Skeletal muscle tissue (tissue), 4 donors: ENCODE data around the gene SAMD13. TPM values are rescaled to one million over a fixed set of nuclear protein-coding genes. Genes with fewer than 3 reads are reported as not detected.

Experiments
- H3K27ac ChIP-seq: one replicate; pipeline ENCODE4 v1.7.0; 2013; ENCODE audit warnings: mild to moderate bottlenecking, low read depth, low read length, inconsistent platforms
- H3K27me3 ChIP-seq, 3 donors: one replicate each; pipeline ENCODE4 v1.7.0; 2013; ENCODE audit warnings: low read length in 3 of 3; ENCODE audit not compliant: control insufficient read depth in 3 of 3, insufficient read depth in 3 of 3
- H3K36me3 ChIP-seq, 3 donors: one replicate each; pipeline ENCODE4 v1.7.0; 2013; ENCODE audit warnings: low read length in 3 of 3; ENCODE audit not compliant: control insufficient read depth in 3 of 3, insufficient read depth in 3 of 3
- H3K4me1 ChIP-seq, 3 donors: one replicate each; pipeline ENCODE4 v1.7.0; 2013; ENCODE audit warnings: low read length in 3 of 3, mild to moderate bottlenecking in 3 of 3; ENCODE audit not compliant: control insufficient read depth in 3 of 3, insufficient read depth in 3 of 3
- H3K4me3 ChIP-seq, 3 donors: one replicate each; pipeline ENCODE4 v1.7.0; 2013; ENCODE audit warnings: low read length in 3 of 3
- H3K9ac ChIP-seq, 3 donors: one replicate each; pipeline ENCODE4 v1.7.0; 2013; ENCODE audit warnings: low read length in 3 of 3, mild to moderate bottlenecking in 3 of 3, moderate library complexity in 2 of 3, low read depth in 1 of 3
- H3K9me3 ChIP-seq, 3 donors: one replicate each; pipeline ENCODE4 v1.7.0; 2013; ENCODE audit warnings: low read length in 3 of 3; ENCODE audit not compliant: control insufficient read depth in 3 of 3
- total RNA-seq: library from RNA; depleted of rRNA; stranded (reverse); fragments of >200 nt; gene quantifications from one replicate; pipeline ENCODE4 v1.2.3, GENCODE V29; 2014
- donor health status: Osteomylitis.

The SAMD13 gene, protein sequence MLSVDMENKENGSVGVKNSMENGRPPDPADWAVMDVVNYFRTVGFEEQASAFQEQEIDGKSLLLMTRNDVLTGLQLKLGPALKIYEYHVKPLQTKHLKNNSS
- total RNA-seq: 13.0 TPM

DNA sequence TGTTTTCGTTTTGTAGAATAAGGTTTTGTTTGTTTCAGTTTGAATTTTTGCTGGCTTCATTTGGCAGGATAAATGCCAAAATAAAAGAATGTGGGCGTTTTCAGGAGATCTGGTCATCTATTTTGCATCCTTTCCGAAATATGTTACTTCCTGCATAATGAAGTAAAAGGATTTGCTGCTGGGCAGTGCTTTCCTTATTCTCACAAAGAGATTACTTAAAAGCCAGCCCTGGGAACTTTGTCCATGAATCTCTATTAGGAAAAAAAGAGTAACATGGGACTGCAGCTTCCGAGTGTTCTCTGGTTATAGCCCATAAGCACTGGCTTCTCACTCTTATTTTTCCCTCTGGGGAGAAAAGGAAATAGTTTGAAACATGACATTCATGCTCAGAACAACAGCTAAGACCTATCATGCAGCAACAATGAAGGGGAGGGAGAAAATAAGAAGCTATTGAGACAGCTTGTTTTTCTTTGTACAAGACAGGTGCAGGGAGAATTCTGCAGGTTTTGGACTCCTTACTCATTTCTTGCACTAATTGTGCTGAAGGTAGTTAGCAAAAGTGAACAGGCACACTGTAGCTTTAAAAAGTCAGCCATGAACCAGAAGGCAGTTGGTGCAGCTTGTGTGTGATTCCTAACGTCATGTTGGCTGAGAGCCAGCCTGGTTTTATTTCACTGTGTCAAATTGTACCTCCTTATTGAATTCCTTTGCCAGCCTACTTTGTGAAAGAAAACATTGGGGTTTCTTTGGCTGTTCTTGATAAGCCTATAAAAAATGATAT lies at the start of gene SAMD13:
Gene SAMD13, plus strand, starts transcription at position 705 of the 781 bp plus-strand sequence. CDS start 1,527 bp downstream, outside the sequence.
- Histone ChIP-seq H3K27me3 (no peaks in the 10 kb centered on the region), H3K36me3 (no peaks in the 10 kb centered on the region), H3K4me1 (peaks cover 16 to 39% (median 35%) of the 10 kb centered on the region in 3 donors), H3K9ac (peak within 1 kb of the TSS; percentile 75 to 82 (median 80)), H3K4me3 (peak within 1 kb of the TSS; percentile 64 to 83 (median 71)), H3K9me3 (no peaks in the 10 kb centered on the region), H3K27ac (peak within 1 kb of the TSS; percentile 80)

DNA sequence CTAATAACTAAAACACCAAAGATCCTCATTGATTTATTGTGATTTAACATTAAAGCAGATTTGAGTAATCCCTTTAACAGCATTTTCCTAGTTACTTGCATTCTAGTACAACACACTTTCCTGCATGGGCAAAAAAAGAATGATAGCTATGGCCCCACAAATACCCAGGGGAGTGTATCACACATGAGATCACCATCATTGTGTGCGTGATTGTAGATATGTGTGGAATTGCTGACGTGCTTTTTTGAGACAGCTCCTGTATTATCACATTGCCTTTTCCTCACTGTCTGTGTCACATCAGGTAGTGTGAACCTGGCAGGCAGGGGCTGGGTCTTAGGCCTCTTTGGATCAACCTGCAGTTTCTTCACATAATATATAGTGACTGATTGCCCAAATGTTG lies 48.5 kb upstream of the SAMD13 start:
- H3K27ac ChIP-seq: no peak overlapping the region

DNA sequence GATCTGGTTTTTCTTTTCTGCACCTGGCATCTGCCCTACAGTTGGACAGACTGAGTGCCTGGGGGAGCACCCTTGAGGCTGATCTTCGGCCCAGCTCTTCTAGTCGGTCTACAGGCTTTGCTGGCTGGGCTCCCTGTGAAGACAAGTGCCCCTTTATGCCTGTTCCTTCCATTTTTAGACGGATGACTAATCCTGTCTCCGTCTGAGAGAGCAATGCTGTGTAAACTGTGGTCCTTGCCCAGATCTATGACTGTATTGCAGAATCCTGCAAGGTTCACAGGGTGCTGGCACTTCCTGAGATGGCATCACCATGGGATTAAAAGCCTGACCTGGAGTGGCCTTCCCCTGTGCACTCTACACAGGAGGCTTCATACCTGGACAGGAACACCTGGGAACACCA lies 47.6 kb upstream of the SAMD13 start:
- Histone ChIP-seq H3K4me3 (no peak overlapping the region), H3K4me1 (peaks cover 0 to 11% (median 8%) of the 10 kb centered on the region in 3 donors), H3K36me3 (no peaks in the 10 kb centered on the region), H3K9ac (no peak overlapping the region), H3K27me3 (no peaks in the 10 kb centered on the region), H3K9me3 (no peaks in the 10 kb centered on the region), H3K27ac (peak overlapping the region; percentile 3)

More for the DNA sequence above, 48.5 kb upstream of the SAMD13 start:
- no peak overlapping the region for H3K9ac ChIP-seq
- H3K9me3 ChIP-seq: no peaks in the 10 kb centered on the region
- no peak overlapping the region for H3K4me3 ChIP-seq
- no peaks in the 10 kb centered on the region for H3K27me3 ChIP-seq
- peaks cover 0 to 11% (median 8%) of the 10 kb centered on the region in 3 donors for H3K4me1 ChIP-seq
- H3K36me3 ChIP-seq: no peaks in the 10 kb centered on the region

DNA sequence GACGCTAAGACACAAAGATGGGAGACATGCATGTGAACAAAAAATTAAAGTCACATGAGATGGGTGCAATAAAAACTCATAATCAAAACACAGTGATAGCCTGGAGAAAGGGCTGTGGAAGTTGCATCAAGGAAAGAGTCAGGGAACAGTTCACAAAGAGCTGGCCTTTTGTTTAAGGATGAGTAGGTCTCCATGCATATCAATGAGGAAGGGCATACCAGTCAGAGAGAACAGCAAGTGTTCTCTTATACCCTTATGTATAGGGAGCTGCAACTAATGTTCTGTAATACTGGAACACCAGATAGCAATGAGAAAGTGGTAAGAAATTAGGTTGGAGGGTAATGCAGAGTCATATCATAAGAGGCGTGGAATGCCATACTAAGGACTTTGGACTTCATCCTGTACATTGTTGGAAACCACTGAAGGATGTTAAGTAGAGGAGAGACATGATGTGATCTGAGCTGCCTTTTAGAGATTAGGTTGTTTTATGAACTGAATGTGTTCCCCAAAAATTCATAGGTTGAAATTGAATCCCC lies 46.7 kb upstream of the SAMD13 start:
- H3K36me3 ChIP-seq: no peaks in the 10 kb centered on the region
- no peak overlapping the region for H3K9ac ChIP-seq
- H3K27me3 ChIP-seq: no peaks in the 10 kb centered on the region
- no peaks in the 10 kb centered on the region for H3K9me3 ChIP-seq
- H3K27ac ChIP-seq: no peak overlapping the region
- peaks cover 0 to 11% (median 8%) of the 10 kb centered on the region in 3 donors for H3K4me1 ChIP-seq
- H3K4me3 ChIP-seq: no peak overlapping the region

DNA sequence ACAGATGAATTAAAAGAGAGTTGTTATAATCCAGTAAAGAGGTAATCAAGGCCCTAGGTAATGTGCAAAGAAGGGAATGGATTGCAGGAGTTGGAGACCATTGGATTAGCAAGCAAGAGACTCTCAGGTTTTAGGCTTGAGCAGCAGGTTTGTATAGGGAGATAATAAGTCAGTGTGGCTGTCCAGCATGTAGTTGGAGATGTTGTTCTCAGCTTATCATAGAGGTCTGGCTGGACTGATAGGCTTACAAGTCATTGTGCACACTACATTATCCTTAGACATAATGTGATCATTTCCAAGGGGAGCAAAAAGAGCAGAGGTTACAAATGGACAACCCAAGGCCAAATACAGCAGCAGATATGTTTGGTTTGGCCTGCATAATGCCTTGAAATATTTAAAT lies 45.9 kb upstream of the SAMD13 start:
- Histone ChIP-seq H3K9me3 (no peaks in the 10 kb centered on the region), H3K36me3 (no peaks in the 10 kb centered on the region), H3K4me3 (no peak overlapping the region), H3K27me3 (no peaks in the 10 kb centered on the region), H3K9ac (no peak overlapping the region), H3K4me1 (peaks cover 0 to 11% (median 8%) of the 10 kb centered on the region in 3 donors), H3K27ac (no peak overlapping the region)

DNA sequence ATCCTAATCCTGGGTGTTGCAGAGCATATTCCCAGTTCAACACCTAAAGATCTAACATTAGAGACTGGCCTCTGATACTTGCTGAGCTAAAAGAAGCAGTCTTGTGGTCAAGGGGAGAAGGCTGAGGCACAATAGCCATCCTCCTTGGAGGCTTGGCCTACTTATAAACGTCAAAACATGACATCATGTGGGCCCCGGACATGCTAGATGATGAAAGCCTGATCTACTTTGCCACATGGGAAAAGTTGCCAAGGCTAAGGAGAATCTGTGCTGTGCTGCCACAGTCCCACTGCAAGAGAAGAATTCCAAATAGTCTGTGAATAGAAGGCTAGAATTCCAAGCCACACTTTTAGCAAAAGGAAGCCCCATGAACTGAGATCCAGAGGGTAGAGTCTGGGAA lies 43.9 kb upstream of the SAMD13 start:
- Histone ChIP-seq H3K27me3 (no peaks in the 10 kb centered on the region), H3K9me3 (no peaks in the 10 kb centered on the region), H3K9ac (no peak overlapping the region), H3K36me3 (no peaks in the 10 kb centered on the region), H3K27ac (no peak overlapping the region), H3K4me3 (no peak overlapping the region), H3K4me1 (peaks cover 0 to 11% (median 8%) of the 10 kb centered on the region in 3 donors)

DNA sequence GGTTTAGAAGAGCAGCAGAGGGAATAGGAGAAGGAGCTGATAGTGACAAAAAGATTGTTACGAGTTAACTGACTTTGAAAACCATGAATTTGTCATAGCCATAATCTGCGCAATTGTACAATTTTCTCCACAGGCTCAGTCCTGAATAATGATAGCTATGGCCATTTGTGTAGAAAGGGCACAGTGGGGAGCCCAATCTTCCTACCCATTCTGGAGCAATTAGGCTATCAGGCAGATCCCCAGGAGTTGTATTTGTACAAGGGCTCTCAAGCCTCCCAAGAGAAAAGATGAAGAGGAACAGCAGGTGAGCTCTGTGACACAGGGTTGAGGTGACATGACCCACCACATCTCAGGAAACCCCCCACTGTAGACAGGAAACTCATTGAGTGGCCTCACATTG lies 42.1 kb upstream of the SAMD13 start:
- no peak overlapping the region for H3K4me3 ChIP-seq
- H3K27me3 ChIP-seq: no peaks in the 10 kb centered on the region
- no peaks in the 10 kb centered on the region for H3K9me3 ChIP-seq
- no peak overlapping the region for H3K9ac ChIP-seq
- peaks cover 0 to 3% (median 1%) of the 10 kb centered on the region in 3 donors for H3K4me1 ChIP-seq
- no peaks in the 10 kb centered on the region for H3K36me3 ChIP-seq
- H3K27ac ChIP-seq: no peak overlapping the region

DNA sequence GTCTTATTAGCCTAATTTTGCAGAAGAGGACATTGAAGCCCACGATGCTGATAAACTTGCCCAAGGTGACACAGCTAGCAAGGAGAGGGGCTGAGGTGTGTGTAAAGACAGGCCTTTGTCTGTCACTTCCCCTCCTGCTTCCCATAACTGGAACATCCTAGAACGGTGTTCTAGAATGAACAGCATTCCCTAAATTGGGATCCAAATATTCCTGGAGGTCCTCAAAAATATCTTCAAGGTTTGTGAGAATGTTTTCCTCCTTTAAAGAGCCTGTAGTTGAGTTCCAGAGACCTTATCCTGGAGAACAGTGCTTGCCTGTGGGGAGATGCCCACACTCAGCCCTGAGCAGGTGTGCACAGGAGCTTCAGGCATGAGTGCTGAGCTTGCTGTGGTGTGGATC lies 41.5 kb upstream of the SAMD13 start:
- Histone ChIP-seq H3K27ac (no peak overlapping the region), H3K4me3 (no peak overlapping the region), H3K36me3 (no peaks in the 10 kb centered on the region), H3K27me3 (no peaks in the 10 kb centered on the region), H3K9me3 (no peaks in the 10 kb centered on the region), H3K4me1 (no peaks in the 10 kb centered on the region), H3K9ac (no peak overlapping the region)

DNA sequence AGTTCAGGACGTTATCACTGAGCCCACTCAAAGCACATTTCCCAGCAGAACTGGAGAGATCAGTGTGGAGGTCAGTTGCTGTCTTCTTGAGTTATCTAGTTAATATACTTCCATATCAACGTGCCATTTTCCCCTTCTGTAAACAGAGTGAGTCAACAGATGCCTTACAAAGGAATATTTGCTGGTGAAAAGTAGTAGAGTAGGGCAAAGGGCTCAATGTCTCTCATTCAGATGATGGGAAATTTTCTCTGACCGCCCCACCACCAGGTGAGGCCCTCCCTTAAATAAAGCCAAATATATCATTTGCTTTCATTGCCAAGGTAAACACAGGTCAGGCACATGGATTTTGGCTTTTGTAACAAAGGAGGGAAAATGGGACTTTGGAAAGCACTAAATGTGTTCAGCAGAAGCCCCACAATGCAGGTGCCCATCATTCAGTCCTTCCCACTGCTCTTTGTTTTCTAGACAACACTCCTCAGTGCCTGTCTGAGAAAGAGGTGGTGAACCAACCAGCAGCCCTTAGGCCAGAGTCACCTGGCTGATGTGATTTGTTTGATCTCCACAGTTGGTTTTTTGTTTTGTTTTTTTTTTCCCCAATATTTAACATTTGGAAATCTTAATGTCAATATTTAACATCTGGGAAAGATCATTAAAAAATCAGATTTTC lies 40.5 kb upstream of the SAMD13 start:
- Histone ChIP-seq H3K4me1 (no peaks in the 10 kb centered on the region), H3K36me3 (no peaks in the 10 kb centered on the region), H3K27me3 (no peaks in the 10 kb centered on the region), H3K27ac (no peak overlapping the region), H3K9me3 (no peaks in the 10 kb centered on the region), H3K4me3 (no peak overlapping the region), H3K9ac (no peak overlapping the region)

DNA sequence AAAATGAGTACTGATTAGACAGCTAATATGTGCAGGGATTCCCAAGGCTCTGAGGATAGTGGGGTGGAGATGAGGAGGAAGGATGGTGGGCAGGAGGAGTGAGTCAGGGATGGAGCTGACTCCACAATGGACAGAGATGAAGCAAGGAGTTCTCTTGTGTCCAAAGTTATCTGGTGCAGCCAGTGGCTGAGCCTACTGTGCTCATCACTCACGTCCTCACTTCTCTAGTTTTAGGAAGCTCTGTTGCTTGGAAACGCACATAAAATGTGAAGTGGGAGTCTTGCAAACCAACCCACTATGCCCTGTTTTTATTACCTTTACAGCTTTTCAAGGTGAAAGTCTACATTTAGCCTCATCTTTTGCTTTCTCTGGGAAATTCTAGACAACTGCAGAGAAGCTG lies 36.5 kb upstream of the SAMD13 start:
- Histone ChIP-seq H3K36me3 (no peaks in the 10 kb centered on the region), H3K9ac (no peak overlapping the region), H3K27me3 (no peaks in the 10 kb centered on the region), H3K4me3 (no peak overlapping the region), H3K27ac (no peak overlapping the region), H3K4me1 (no peaks in the 10 kb centered on the region), H3K9me3 (no peaks in the 10 kb centered on the region)
